NB4 (cell line): ENCODE data around the gene ATP13A4.

Experiments
- DNase-seq: peaks from one replicate; pipeline ENCODE4 v3.0.0; 2010; ENCODE audit warnings: low read depth
- H3K4me3 ChIP-seq: one replicate; pipeline ENCODE4 v1.5.1; 2011; ENCODE audit warnings: mild to moderate bottlenecking, low read depth, low read length, moderate library complexity
- CTCF ChIP-seq: IDR thresholded peaks from one replicate; pipeline ENCODE4 v1.5.1; 2012; ENCODE audit warnings: low read depth, low read length
- MAX ChIP-seq: IDR thresholded peaks from 2 replicates; pipeline ENCODE4 v1.6.1; 2011; ENCODE audit warnings: low read depth, low read length
- MYC ChIP-seq: IDR thresholded peaks from 2 replicates; pipeline ENCODE4 v1.6.1; 2011; ENCODE audit warnings: low read depth, low read length
- POLR2A ChIP-seq: IDR thresholded peaks from 2 replicates; pipeline ENCODE4 v1.6.1; 2011; ENCODE audit warnings: mild to moderate bottlenecking; ENCODE audit not compliant: insufficient read length; ENCODE audit errors: extremely low read depth

The ATP13A4 gene

GRCh38 chr3:193509103-193509965 lies 45.4 kb downstream of the ATP13A4 start:
- TF ChIP-seq MAX: no peak
- TF ChIP-seq MYC: no peak
- TF ChIP-seq CTCF: no peak
- no peak for TF ChIP-seq POLR2A
- no peak for DNase-seq
- H3K4me3 ChIP-seq: no peak overlapping the region

- no peak overlapping the region for H3K4me3 ChIP-seq
- TF ChIP-seq CTCF: no peak
- TF ChIP-seq POLR2A: no peak
- TF ChIP-seq MAX: no peak
- TF ChIP-seq MYC: no peak
- no peak for DNase-seq
Observed at GRCh38 chr3:193508108-193508507, 46.6 kb downstream of the ATP13A4 start.

GRCh38 chr3:193507566-193507965 lies 47.1 kb downstream of the ATP13A4 start:
- H3K4me3 ChIP-seq: no peak overlapping the region
- no peak for TF ChIP-seq CTCF
- TF ChIP-seq MYC: no peak
- TF ChIP-seq MAX: no peak
- no peak for TF ChIP-seq POLR2A
- no peak for DNase-seq

- no peak overlapping the region for H3K4me3 ChIP-seq
- TF ChIP-seq CTCF (no peak), MYC (no peak), POLR2A (no peak), MAX (no peak)
- no peak for DNase-seq
Observed at GRCh38 chr3:193506921-193507320, 47.8 kb downstream of the ATP13A4 start.

- TF ChIP-seq MYC (no peak), MAX (no peak), POLR2A (no peak), CTCF (no peak)
- H3K4me3 ChIP-seq: no peak overlapping the region
- DNase-seq: no peak
Observed at GRCh38 chr3:193502871-193503270, 51.8 kb downstream of the ATP13A4 start.
